GM19467 (cell line): ENCODE results near the gene GJD4.

Experiments used
- ATAC-seq: cut with Tn5 transposase; IDR thresholded peaks from one replicate; pipeline ENCODE4 v1.9.1; 2021; ENCODE audit warnings: mild to moderate bottlenecking, moderate library complexity; ENCODE audit not compliant: unreplicated experiment

The GJD4 gene

DNA sequence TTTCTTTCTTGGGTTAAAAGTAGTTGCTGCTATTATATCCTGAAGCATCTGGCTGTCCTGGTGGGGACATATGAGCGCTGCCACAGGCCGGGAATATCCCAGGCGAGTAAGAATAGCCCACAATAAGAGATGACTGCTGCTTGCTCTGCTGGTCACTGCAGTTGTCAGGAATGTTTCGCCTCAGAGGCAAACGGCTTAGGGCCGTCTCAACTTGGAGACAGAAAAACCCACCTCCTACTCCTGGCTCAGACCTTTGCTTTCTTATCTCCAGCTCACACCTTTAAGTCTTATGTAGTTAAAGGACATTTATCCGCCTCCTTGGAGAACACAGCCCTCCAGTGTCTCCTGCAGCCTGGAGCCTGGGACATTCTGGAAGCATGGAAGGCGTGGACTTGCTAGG lies at the start of gene GJD4:
GJD4 (plus strand) TSS at position 151 of the 400 bp plus-strand sequence; CDS start at position 378, 227 bp downstream.
- ATAC-seq = no peak

- ATAC-seq = no peak
Observed at GRCh38 chr10:35555962-35556930, 48.9 kb upstream of the GJD4 start.

DNA sequence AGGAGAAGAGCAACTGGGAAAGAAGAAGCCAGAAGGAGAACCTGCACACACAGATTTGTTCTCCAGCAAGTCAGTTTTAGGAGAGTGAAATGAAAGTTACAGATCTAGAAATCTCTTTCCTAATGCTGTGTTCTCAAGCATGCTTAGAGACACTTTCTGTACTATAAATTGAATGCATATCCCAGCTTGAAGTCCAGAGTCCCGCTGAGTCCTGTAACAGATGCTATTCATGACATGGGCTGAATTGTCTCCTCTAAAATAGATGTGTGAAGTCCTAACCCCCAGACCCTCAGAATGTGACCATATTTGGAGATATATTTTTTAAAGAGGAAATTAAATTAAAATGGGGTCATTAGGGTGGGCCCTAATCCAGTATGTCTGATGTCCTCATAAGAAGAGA lies 46.9 kb upstream of the GJD4 start:
- ATAC-seq = no peak

DNA sequence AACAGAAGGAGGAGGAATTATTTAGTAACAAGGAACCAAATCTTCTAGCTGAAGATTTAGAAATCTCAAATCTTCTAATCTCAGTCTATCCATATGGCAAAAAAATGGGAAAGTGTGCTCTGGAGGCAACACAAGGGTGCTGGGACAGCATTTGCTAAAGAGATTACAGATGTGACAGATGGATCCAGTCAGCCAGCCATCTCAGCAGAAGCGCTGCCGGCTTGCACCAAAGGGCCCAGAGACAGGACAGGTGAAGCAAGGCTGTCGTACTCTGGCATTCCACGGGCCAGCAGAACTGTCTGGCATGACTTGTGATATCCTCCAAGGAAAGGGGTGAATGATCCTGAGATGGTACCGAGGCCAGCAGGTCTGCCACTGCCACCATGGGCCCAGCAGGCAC lies 45.7 kb upstream of the GJD4 start:
- ATAC-seq = no peak

DNA sequence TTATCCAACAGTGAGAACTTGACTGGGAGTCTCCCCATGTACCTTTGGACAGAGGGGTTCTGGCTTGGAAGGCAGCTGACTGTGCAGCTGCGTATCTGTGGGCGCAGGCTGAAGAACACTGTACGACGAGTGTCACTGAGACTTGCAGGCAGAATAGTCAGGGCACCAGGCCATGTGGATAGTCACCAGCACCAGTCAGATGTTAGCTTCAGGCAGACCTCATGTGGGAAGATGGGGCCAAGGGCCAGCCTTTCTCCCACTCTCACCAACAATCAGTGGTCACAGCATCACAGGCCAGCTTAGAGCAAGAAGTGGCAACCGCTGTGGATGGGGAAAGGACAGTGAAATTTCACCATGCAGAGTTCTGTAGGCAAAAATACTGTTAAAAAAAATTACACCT lies 43.4 kb upstream of the GJD4 start:
- no peak for ATAC-seq

DNA sequence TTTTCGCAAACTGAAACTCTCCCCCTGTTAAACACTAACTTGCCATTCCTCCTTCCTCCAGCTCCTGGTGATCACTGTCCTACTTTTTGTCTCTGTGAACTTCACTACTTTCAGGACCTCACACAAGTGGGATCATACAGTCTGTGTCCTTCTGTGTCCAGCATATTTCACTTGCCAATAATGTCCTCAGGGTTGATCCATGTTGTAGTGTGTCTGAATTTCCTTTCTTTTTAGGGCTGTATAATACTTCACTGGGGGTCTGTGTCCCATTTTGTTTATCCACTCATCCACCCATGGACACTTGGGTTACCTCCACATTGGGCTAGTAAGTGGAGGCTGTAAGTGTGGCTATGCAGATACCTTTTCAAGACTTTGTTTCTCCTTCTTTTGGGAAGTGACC lies 42.7 kb upstream of the GJD4 start:
- ATAC-seq = no peak

DNA sequence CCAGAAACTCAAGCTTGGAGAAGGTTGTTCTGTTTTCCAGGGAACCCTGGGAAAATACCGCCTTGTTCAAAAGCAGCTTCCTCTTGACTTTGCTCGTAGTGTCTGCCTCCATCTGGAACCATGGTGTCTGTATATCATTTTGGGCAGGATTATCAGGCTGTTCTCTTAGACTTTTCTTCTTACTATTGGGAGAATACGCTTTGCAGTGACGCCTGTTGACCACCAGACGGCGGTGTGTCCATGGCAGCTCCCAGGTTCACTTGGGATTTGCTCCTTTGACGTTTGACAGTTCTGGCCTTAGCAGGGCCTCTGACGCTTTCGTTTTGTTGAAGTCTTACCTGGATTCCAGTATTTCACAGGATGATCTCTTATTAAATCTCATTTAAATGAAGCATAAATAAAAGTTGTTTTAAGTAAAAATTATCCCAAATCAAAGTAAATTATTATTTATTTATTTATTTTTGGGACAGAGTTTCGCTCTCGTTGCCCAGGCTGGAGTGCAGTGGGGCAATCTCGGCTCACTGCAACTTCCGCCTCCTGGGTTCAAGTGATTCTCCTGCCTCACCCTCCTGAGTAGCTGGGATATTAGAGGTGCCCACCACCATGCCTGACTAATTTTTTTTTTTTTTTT lies 41.8 kb upstream of the GJD4 start:
- peak; percentile 48 for ATAC-seq

- ATAC-seq = no peak
Observed at GRCh38 chr10:35564341-35564968, 40.7 kb upstream of the GJD4 start.

DNA sequence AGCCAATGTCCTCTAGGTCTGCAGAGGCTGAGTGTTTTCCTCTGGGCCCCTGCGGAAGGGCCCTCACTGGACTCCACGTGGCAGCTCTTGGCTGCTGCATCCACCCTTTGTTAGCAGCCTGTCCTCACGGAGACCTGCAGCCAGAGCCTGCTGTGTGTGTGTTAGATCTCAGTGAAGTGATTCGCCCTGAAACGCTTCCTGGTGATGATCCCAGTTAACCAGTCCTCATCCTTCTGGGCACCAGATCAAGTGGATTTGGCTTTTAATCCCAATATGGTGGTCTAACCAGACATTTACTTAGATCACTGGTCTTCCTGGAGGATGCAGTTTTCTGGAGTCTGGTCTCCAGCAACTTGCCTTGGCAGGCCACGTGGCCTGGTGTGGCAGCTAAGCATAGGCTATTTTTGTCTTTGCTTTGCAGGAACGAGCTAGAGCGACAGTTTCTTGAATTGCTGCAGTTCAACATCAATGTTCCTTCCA lies 39.5 kb upstream of the GJD4 start:
- no peak for ATAC-seq

- no peak for ATAC-seq
Observed at GRCh38 chr10:35567951-35568350, 37.2 kb upstream of the GJD4 start.

DNA sequence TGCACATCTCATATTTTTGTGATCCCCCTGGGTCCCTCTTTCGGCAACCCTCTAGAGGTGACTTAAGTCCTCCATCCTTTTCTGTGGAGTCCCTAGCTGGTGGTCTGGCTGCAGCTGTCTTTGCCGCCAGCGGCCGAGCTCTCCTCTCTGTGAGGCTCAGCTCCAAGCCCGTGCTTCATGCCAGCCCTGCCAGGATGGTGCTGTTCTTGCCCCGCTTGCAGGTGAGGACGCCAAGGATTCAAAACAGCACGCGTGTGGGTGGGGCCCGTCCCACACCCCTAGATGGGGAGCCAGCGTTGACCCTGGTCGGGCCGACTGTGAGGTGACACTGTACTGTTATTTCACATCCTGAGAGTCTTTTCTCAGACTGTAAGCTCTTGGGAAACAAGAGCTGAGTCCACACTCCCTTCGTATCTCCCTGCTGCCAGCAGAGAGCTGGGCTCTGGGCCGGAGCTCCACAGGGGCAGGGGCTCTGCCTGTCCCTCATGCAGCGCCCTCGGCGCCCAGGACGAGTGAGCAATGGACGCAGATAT lies 36.6 kb upstream of the GJD4 start:
- no peak for ATAC-seq

- ATAC-seq = no peak
Observed at GRCh38 chr10:35569111-35569707, 35.9 kb upstream of the GJD4 start.

- ATAC-seq = no peak
Observed at GRCh38 chr10:35569836-35570235, 35.3 kb upstream of the GJD4 start.

- ATAC-seq = no peak
Observed at GRCh38 chr10:35570397-35570796, 34.7 kb upstream of the GJD4 start.

- no peak for ATAC-seq
Observed at GRCh38 chr10:35572583-35572982, 32.6 kb upstream of the GJD4 start.

DNA sequence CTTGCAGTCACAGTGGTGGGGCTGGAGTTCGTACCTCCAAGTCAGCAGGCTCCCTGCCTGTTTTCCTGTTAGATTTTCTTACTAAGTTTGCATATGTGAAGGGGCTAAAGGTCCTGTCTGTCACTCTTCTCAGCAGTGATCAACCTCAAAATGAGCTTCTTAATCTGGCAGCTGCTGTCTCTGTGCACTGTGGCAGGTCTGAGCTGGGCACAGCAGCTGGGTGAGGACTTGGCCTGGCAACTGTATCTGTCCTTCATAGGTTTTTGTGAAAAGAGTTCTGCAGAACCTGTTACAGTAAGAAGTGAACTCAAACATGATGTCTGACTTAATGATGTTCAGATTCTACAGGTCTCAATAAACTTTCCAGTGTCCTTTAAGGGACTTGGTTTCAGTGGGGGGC lies 31.3 kb upstream of the GJD4 start:
- no peak for ATAC-seq

DNA sequence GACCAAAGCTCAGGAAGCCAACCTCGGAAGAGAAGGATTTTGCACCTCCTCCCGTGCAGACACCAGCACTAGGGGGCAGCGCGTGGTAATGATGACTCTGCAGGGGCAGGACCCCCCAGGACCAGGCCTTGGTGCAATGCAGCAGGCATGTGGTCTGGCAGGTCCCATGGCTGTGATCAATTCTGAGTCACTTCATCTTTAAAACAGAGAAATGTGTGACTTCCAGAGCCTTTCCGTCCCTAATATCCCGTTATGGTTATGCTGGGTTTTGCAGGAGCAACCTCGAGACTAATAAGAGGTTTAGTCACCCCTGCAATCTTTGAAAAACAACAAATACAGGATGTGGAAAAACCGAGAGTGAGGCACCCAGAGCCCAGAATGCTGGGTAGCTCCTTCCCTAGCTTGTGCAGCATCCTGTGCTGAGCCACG lies 30.2 kb upstream of the GJD4 start:
- no peak for ATAC-seq

- ATAC-seq = no peak
Observed at GRCh38 chr10:35575640-35576039, 29.5 kb upstream of the GJD4 start.

- ATAC-seq = no peak
Observed at GRCh38 chr10:35576730-35577129, 28.4 kb upstream of the GJD4 start.

GRCh38 chr10:35577926-35578617 lies 27.1 kb upstream of the GJD4 start:
- ATAC-seq = no peak
